ENCODE data around the gene RYR2. TPM values are rescaled to one million over a fixed set of nuclear protein-coding genes. Genes with fewer than 3 reads are reported as not detected.

Gene RYR2
- total RNA-seq, 1 experiment from 2014 or later: 4.0 TPM

DNA sequence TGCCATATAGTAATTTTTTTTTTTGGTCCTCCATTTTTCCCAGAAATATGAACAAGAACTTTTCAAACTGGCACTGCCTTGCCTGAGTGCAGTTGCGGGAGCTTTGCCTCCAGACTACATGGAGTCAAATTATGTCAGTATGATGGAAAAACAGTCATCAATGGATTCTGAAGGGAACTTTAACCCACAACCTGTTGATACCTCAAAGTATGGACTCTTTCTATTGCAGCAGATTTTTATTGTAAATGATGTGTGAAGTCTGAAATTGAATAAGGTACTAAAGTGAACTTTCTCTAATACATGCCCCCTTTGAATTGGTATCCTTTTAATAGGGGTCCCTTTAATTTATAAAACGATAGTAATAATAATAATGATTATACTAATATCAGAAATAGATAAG is 613.8 kb downstream of the RYR2 start:
- Mint-ChIP-seq H3K27ac (ENCODE audit: low read depth, unreplicated experiment) (no peak overlapping the region), H3K27me3 (ENCODE audit: insufficient read depth, unreplicated experiment) (no peaks in the 10 kb centered on the region), H3K9me3 (ENCODE audit: unreplicated experiment) (no peaks in the 10 kb centered on the region), H3K4me1 (ENCODE audit: insufficient read depth, unreplicated experiment) (no peaks in the 10 kb centered on the region), H3K36me3 (ENCODE audit: insufficient read depth, unreplicated experiment) (peaks cover 7% of the 10 kb centered on the region), H3K4me3 (ENCODE audit: unreplicated experiment) (no peak overlapping the region)
- no peak for DNase-seq (ENCODE audit: unreplicated experiment)
- ChIA-PET POLR2A (interaction anchor here (0.7 kb wide), 2 partner anchors 50 to 622 kb away, joined by 3 to 6 read pairs; no protein-coding TSS in a partner anchor), CTCF (interaction anchor here (0.6 to 0.7 kb wide), 3 partner anchors 51 to 1047 kb away, joined by 3 to 4 read pairs (median 3); no protein-coding TSS in a partner anchor)
- TF ChIP-seq, protein P1, sequence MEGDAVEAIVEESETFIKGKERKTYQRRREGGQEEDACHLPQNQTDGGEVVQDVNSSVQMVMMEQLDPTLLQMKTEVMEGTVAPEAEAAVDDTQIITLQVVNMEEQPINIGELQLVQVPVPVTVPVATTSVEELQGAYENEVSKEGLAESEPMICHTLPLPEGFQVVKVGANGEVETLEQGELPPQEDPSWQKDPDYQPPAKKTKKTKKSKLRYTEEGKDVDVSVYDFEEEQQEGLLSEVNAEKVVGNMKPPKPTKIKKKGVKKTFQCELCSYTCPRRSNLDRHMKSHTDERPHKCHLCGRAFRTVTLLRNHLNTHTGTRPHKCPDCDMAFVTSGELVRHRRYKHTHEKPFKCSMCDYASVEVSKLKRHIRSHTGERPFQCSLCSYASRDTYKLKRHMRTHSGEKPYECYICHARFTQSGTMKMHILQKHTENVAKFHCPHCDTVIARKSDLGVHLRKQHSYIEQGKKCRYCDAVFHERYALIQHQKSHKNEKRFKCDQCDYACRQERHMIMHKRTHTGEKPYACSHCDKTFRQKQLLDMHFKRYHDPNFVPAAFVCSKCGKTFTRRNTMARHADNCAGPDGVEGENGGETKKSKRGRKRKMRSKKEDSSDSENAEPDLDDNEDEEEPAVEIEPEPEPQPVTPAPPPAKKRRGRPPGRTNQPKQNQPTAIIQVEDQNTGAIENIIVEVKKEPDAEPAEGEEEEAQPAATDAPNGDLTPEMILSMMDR (IDR thresholded peaks at IDR 0.05; ENCODE audit: unreplicated experiment): no peak
- BruUV-seq (replicated peaks): no TSS peak
- intact Hi-C loops (cut with micrococcal nuclease): no loop called here

DNA sequence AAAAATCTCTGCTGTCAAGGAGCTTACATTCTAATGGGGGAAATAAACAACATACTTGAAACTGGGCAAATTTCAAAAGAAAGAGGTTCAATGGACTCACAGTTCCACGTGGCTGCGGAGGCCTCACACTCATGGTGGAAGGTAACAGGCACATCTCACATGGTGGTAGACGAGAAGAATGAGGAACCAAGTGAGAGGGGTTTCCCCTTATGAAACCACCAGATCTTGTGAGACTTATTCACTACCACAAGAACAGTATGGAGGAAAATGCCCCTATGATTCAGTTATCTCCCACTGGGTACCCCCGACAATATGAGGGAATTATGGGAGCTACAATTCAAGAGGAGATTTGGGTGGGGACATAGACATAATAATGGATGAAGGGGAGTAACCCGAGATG is 622.4 kb downstream of the RYR2 start:
- Mint-ChIP-seq H3K4me3 (ENCODE audit: unreplicated experiment) (no peak overlapping the region), H3K36me3 (ENCODE audit: insufficient read depth, unreplicated experiment) (peaks cover under 1% of the 10 kb centered on the region), H3K27me3 (ENCODE audit: insufficient read depth, unreplicated experiment) (no peaks in the 10 kb centered on the region), H3K9me3 (ENCODE audit: unreplicated experiment) (no peaks in the 10 kb centered on the region), H3K27ac (ENCODE audit: low read depth, unreplicated experiment) (no peak overlapping the region), H3K4me1 (ENCODE audit: insufficient read depth, unreplicated experiment) (no peaks in the 10 kb centered on the region)
- no peak for DNase-seq (ENCODE audit: unreplicated experiment)
- POLR2A ChIA-PET: interaction anchor here (0.6 kb wide), 1 partner anchor 1422 kb away, joined by 3 read pairs; no protein-coding TSS in a partner anchor
- no TSS peak for BruUV-seq (replicated peaks)
- CTCF ChIA-PET: interaction anchor here (0.6 to 6.2 kb wide), 7 partner anchors 8 to 142 kb away, joined by 3 to 41 read pairs (median 3); no protein-coding TSS in a partner anchor
- intact Hi-C loops (cut with micrococcal nuclease): no loop called here
- TF ChIP-seq, protein P1 (IDR thresholded peaks at IDR 0.05; ENCODE audit: unreplicated experiment): no peak

DNA sequence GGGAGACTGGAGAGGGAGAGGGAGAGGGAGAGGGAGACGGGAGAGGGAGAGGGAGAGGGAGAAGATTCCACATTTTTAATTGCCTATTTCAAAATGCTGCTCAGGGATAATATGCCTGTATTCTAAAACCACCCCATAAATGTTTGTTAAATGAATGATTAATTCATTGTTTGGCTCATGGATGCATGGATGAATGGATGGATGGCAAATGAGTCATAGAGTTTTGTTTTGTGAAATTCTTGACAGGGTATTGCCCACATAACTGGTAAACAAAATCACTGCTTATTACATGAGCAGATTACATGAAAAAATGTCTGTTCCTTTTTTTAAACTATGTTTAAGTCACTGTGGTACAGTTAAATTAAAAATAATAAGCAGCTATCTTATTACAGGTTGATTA is 628.3 kb downstream of the RYR2 start:
- TF ChIP-seq, protein P1 (IDR thresholded peaks at IDR 0.05; ENCODE audit: unreplicated experiment): no peak
- H3K9me3 Mint-ChIP-seq (ENCODE audit: unreplicated experiment): no peaks in the 10 kb centered on the region
- ChIA-PET CTCF (interaction anchor here (19.3 kb wide), 1 partner anchor 132 kb away, joined by 466 read pairs; no protein-coding TSS in a partner anchor), POLR2A (no interaction called here)
- intact Hi-C loops (cut with micrococcal nuclease): loop anchor here (5.0 kb wide), 1 partner anchor 1063 kb away; no protein-coding TSS in a partner anchor
- no peak overlapping the region for H3K4me3 Mint-ChIP-seq (ENCODE audit: unreplicated experiment)
- no TSS peak for BruUV-seq (replicated peaks)
- DNase-seq (ENCODE audit: unreplicated experiment): peak; percentile 42
- no peaks in the 10 kb centered on the region for H3K36me3 Mint-ChIP-seq (ENCODE audit: insufficient read depth, unreplicated experiment)
- no peaks in the 10 kb centered on the region for H3K27me3 Mint-ChIP-seq (ENCODE audit: insufficient read depth, unreplicated experiment)
- H3K4me1 Mint-ChIP-seq (ENCODE audit: insufficient read depth, unreplicated experiment): no peaks in the 10 kb centered on the region
- no peak overlapping the region for H3K27ac Mint-ChIP-seq (ENCODE audit: low read depth, unreplicated experiment)

DNA sequence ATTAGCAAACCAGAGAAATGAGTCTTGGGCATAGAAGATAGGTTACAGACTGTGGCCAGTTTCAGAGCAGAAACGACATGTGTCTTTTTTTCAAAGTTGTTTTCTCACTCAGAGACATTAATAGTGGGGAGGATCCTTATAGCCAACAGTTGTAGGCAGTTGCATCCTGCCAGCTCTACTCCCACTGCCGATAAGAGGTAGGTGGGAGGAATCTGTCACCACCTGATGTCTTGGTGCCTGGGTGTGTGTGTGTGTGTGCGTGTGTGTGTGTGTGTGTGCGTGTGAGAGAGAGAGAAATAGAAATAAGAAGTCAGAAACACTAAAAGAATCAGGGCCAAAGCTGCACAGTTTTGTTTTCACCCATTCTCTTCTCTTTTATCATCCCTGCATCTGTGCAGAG is 629.3 kb downstream of the RYR2 start:
- intact Hi-C loops (cut with micrococcal nuclease): loop anchor here (5.0 kb wide), 1 partner anchor 1064 kb away; no protein-coding TSS in a partner anchor
- Mint-ChIP-seq H3K36me3 (ENCODE audit: insufficient read depth, unreplicated experiment) (no peaks in the 10 kb centered on the region), H3K4me3 (ENCODE audit: unreplicated experiment) (no peak overlapping the region), H3K27ac (ENCODE audit: low read depth, unreplicated experiment) (no peak overlapping the region), H3K9me3 (ENCODE audit: unreplicated experiment) (no peaks in the 10 kb centered on the region), H3K4me1 (ENCODE audit: insufficient read depth, unreplicated experiment) (no peaks in the 10 kb centered on the region), H3K27me3 (ENCODE audit: insufficient read depth, unreplicated experiment) (no peaks in the 10 kb centered on the region)
- no peak for DNase-seq (ENCODE audit: unreplicated experiment)
- ChIA-PET POLR2A (no interaction called here), CTCF (interaction anchor here (0.9 to 19.3 kb wide), 3 partner anchors 13 to 158 kb away, joined by 3 to 466 read pairs (median 5); no protein-coding TSS in a partner anchor)
- BruUV-seq (replicated peaks): no TSS peak
- TF ChIP-seq, protein P1 (IDR thresholded peaks at IDR 0.05; ENCODE audit: unreplicated experiment): no peak

Measured in MCF 10A (cell line).